Subcutaneous abdominal adipose tissue (tissue), 5 donors: ENCODE measurements around the gene ADAMTS5.

Experiments used
- H3K27ac ChIP-seq: one replicate; pipeline ENCODE4 v1.7.0; 2013; ENCODE audit warnings: low read depth, mild to moderate bottlenecking, inconsistent platforms, low read length, moderate library complexity
- H3K27me3 ChIP-seq, 5 donors: one replicate each; pipeline ENCODE4 v1.7.0; 2013; ENCODE audit warnings: low read length in 5 of 5, inconsistent platforms in 1 of 5; ENCODE audit not compliant: control insufficient read depth in 5 of 5, insufficient read depth in 4 of 5
- H3K36me3 ChIP-seq, 5 donors: one replicate each; pipeline ENCODE4 v1.7.0; 2013; ENCODE audit warnings: low read length in 5 of 5; ENCODE audit not compliant: control insufficient read depth in 5 of 5, insufficient read depth in 5 of 5
- H3K4me1 ChIP-seq, 5 donors: one replicate each; pipeline ENCODE4 v1.7.0; 2013; ENCODE audit warnings: low read length in 5 of 5, mild to moderate bottlenecking in 3 of 5, moderate library complexity in 1 of 5; ENCODE audit not compliant: control insufficient read depth in 5 of 5, insufficient read depth in 5 of 5
- H3K4me3 ChIP-seq, 5 donors: one replicate each; pipeline ENCODE4 v1.7.0; 2013; ENCODE audit warnings: low read length in 5 of 5, low read depth in 1 of 5
- H3K9ac ChIP-seq, 5 donors: one replicate each; pipeline ENCODE4 v1.7.0; 2013; ENCODE audit warnings: low read length in 5 of 5, mild to moderate bottlenecking in 4 of 5, moderate library complexity in 3 of 5
- H3K9me3 ChIP-seq, 5 donors: one replicate each; pipeline ENCODE4 v1.7.0; 2013; ENCODE audit warnings: low read length in 5 of 5; ENCODE audit not compliant: control insufficient read depth in 5 of 5
- donor health status: healthy.
- donor health status: healthy.
- donor health status: healthy.
- donor health status: healthy.
- donor health status: healthy.

The ADAMTS5 gene

GRCh38 chr21:26967062-26967913 lies at the start of gene ADAMTS5:
Gene ADAMTS5, minus strand, starts transcription at chr21:26967088. Its CDS starts 697 bp downstream, at chr21:26966391.
- Histone ChIP-seq H3K4me1 (peaks cover 5 to 60% (median 43%) of the 10 kb centered on the region in 5 donors), H3K27me3 (peaks cover 0 to 4% (median 0%) of the 10 kb centered on the region in 5 donors), H3K9ac (peak within 1 kb of the TSS; percentile 63 to 85 (median 68)), H3K9me3 (no peaks in the 10 kb centered on the region), H3K27ac (peak within 1 kb of the TSS; percentile 87), H3K36me3 (no peaks in the 10 kb centered on the region), H3K4me3 (peak within 1 kb of the TSS; percentile 86 to 95 (median 94))

- Histone ChIP-seq H3K4me1 (no peaks in the 10 kb centered on the region), H3K4me3 (no peak overlapping the region), H3K9me3 (no peaks in the 10 kb centered on the region), H3K36me3 (no peaks in the 10 kb centered on the region), H3K27me3 (no peaks in the 10 kb centered on the region), H3K27ac (no peak overlapping the region), H3K9ac (no peak overlapping the region)
Observed at GRCh38 chr21:27001526-27001925, 34.6 kb upstream of the ADAMTS5 start.

GRCh38 chr21:26983576-26983975 lies 16.7 kb upstream of the ADAMTS5 start:
- H3K27me3 ChIP-seq: no peaks in the 10 kb centered on the region
- H3K4me1 ChIP-seq: no peaks in the 10 kb centered on the region
- no peak overlapping the region for H3K27ac ChIP-seq
- no peak overlapping the region for H3K9ac ChIP-seq
- H3K4me3 ChIP-seq: no peak overlapping the region
- peaks cover 0 to 10% (median 6%) of the 10 kb centered on the region in 5 donors for H3K9me3 ChIP-seq
- H3K36me3 ChIP-seq: no peaks in the 10 kb centered on the region

GRCh38 chr21:26982767-26983166 lies 15.9 kb upstream of the ADAMTS5 start:
- H3K27me3 ChIP-seq: no peaks in the 10 kb centered on the region
- peaks cover 0 to 3% (median 0%) of the 10 kb centered on the region in 5 donors for H3K9me3 ChIP-seq
- no peaks in the 10 kb centered on the region for H3K36me3 ChIP-seq
- H3K27ac ChIP-seq: no peak overlapping the region
- no peaks in the 10 kb centered on the region for H3K4me1 ChIP-seq
- no peak overlapping the region for H3K9ac ChIP-seq
- H3K4me3 ChIP-seq: no peak overlapping the region

GRCh38 chr21:26977746-26978145 lies 10.9 kb upstream of the ADAMTS5 start:
- Histone ChIP-seq H3K9me3 (peaks cover 0 to 3% (median 0%) of the 10 kb centered on the region in 5 donors), H3K36me3 (no peaks in the 10 kb centered on the region), H3K27me3 (no peaks in the 10 kb centered on the region), H3K4me3 (no peak overlapping the region), H3K9ac (no peak overlapping the region), H3K27ac (no peak overlapping the region), H3K4me1 (no peaks in the 10 kb centered on the region)

- Histone ChIP-seq H3K27me3 (no peaks in the 10 kb centered on the region), H3K36me3 (no peaks in the 10 kb centered on the region), H3K4me3 (peak overlapping the region in 1 of 5 donors; percentile 7), H3K9me3 (no peaks in the 10 kb centered on the region), H3K27ac (no peak overlapping the region), H3K4me1 (peaks cover 0 to 7% (median 4%) of the 10 kb centered on the region in 5 donors), H3K9ac (no peak overlapping the region)
Observed at GRCh38 chr21:26973226-26973625, 6.3 kb upstream of the ADAMTS5 start.

GRCh38 chr21:26972192-26972591 lies 5.3 kb upstream of the ADAMTS5 start:
- Histone ChIP-seq H3K27me3 (no peaks in the 10 kb centered on the region), H3K4me1 (peaks cover 0 to 15% (median 10%) of the 10 kb centered on the region in 5 donors), H3K4me3 (no peak overlapping the region), H3K27ac (no peak overlapping the region), H3K9ac (no peak overlapping the region), H3K36me3 (no peaks in the 10 kb centered on the region), H3K9me3 (no peaks in the 10 kb centered on the region)

GRCh38 chr21:26969971-26970725 lies 3.3 kb upstream of the ADAMTS5 start:
- Histone ChIP-seq H3K9me3 (no peaks in the 10 kb centered on the region), H3K36me3 (no peaks in the 10 kb centered on the region), H3K27me3 (peaks cover 0 to 4% (median 0%) of the 10 kb centered on the region in 5 donors), H3K4me1 (peaks cover under 1 to 35% (median 19%) of the 10 kb centered on the region in 5 donors), H3K4me3 (no peak overlapping the region), H3K27ac (no peak overlapping the region), H3K9ac (no peak overlapping the region)

- Histone ChIP-seq H3K27ac (peak overlapping the region; percentile 87), H3K9me3 (no peaks in the 10 kb centered on the region), H3K9ac (peak overlapping the region in 4 of 5 donors; percentile 63 to 85 (median 68)), H3K27me3 (peaks cover 0 to 4% (median 0%) of the 10 kb centered on the region in 5 donors), H3K36me3 (no peaks in the 10 kb centered on the region), H3K4me3 (peak overlapping the region; percentile 86 to 95 (median 94)), H3K4me1 (peaks cover 5 to 66% (median 49%) of the 10 kb centered on the region in 5 donors)
Observed at GRCh38 chr21:26966649-26967061, 233 bp downstream of the ADAMTS5 start.
